HCT116 (cell line): ENCODE data around the gene MORN1. TPM values are rescaled to one million over a fixed set of nuclear protein-coding genes. Genes with fewer than 3 reads are reported as not detected.

Experiments used
- ATAC-seq: fragments of 200-7000 bp; cut with Tn5 transposase; 2 replicates; pipeline ENCODE4 v1.9.1; 2020; ENCODE audit warnings: mild to moderate bottlenecking, moderate library complexity
- BruUV-seq: library from RNA; stranded (reverse); fragments of 400-500 nt; replicated peaks from 2 replicates; lab custom pipeline; 2021; lab: Mats Ljungman, UMichigan
- CTCF ChIA-PET: fragments of 300-600 bp; sonication (Branson Sonifier 250); formaldehyde crosslinking; loops from one replicate; lab custom pipeline; 2021; ENCODE audit warnings: antibody characterized with exemption; lab: Charles Lee
- POLR2A ChIA-PET: fragments of 300-600, 350-600 bp; sonication (Branson Sonifier 250); formaldehyde crosslinking; loops from one replicate; lab custom pipeline; 2021; ENCODE audit warnings: antibody characterized with exemption; lab: Charles Lee
- RAD21 ChIA-PET, 2 experiments: fragments of 300-600 bp; sonication (Branson Sonifier 250); formaldehyde crosslinking; loops; one replicate each; lab custom pipeline; 2023; ENCODE audit warnings: low total read pairs in 2 of 2; ENCODE audit not compliant: uncharacterized antibody in 2 of 2, unreplicated experiment in 2 of 2, low non-redundant PET in 1 of 2; lab: Charles Lee
- DNase-seq: peaks from one replicate; pipeline ENCODE4 v3.0.0-alpha.2; 2010; ENCODE audit warnings: low read depth, low spot score
- H2AFZ ChIP-seq: fragments of 200-600 bp; shearing (Covaris generic), sonication (generic); 2 replicates; pipeline ENCODE4 v1.6.1; 2017; ENCODE audit warnings: low read depth, mixed run types, mixed read lengths, antibody characterized with exemption, low read length; ENCODE audit not compliant: poor library complexity, severe bottlenecking
- H3K27ac ChIP-seq: 2 replicates; pipeline ENCODE4 v1.5.1; 2012; ENCODE audit warnings: low read depth, low read length
- H3K27me3 ChIP-seq: fragments of 200-600 bp; sonication (generic); 2 replicates; pipeline ENCODE4 v1.6.1; 2016; ENCODE audit warnings: mixed run types, low read length, mixed read lengths; ENCODE audit not compliant: insufficient read depth
- H3K36me3 ChIP-seq, 2 experiments: fragments of 200-500 bp in 1 of 2; fragments of 200-600 bp in 1 of 2; sonication (Bioruptor generic) in 1 of 2; sonication (generic) in 1 of 2; 2 replicates each; pipeline versions ENCODE4 v1.5.1 to v1.6.1; 2014 to 2016; ENCODE audit warnings: low read length in 2 of 2, inconsistent platforms in 1 of 2, mixed read lengths in 1 of 2, mixed run types in 1 of 2; ENCODE audit not compliant: insufficient read depth in 2 of 2, control insufficient read depth in 1 of 2
- H3K4me1 ChIP-seq, 2 experiments: fragments of 200-600 bp in 1 of 2; sonication (generic) in 1 of 2; 2 replicates each; pipeline versions ENCODE4 v1.5.1 to v1.6.1; 2012 to 2017; ENCODE audit warnings: low read length in 2 of 2, inconsistent platforms in 1 of 2, mild to moderate bottlenecking in 1 of 2, mixed read lengths in 1 of 2, mixed run types in 1 of 2, moderate library complexity in 1 of 2; ENCODE audit not compliant: insufficient read depth in 2 of 2, control insufficient read depth in 1 of 2
- H3K4me2 ChIP-seq: fragments of 200-600 bp; sonication (generic); 2 replicates; pipeline ENCODE4 v1.6.1; 2017; ENCODE audit warnings: mixed run types, low read length, mixed read lengths
- H3K4me3 ChIP-seq, 2 experiments: fragments of 200-600 bp in 1 of 2; sonication (generic) in 1 of 2; replicated peaks in 1 of 2; 2 replicates each; pipeline ENCODE4 v1.5.1; 2011 to 2016; ENCODE audit warnings: low read length in 2 of 2, control low read depth in 1 of 2, low read depth in 1 of 2, mild to moderate bottlenecking in 1 of 2, mixed read lengths in 1 of 2, mixed run types in 1 of 2
- H3K79me2 ChIP-seq: fragments of 200-600 bp; sonication (generic); 2 replicates; pipeline ENCODE4 v1.6.1; 2017; ENCODE audit warnings: mild to moderate bottlenecking, mixed run types, low read length, moderate library complexity, mixed read lengths; ENCODE audit not compliant: insufficient read depth
- H3K9ac ChIP-seq: fragments of 200-600 bp; sonication (generic); 2 replicates; pipeline ENCODE4 v1.6.1; 2016; ENCODE audit warnings: low read length, mixed read lengths
- H3K9me2 ChIP-seq: fragments of 200-600 bp; sonication (generic), shearing (Covaris generic); 2 replicates; pipeline ENCODE4 v1.6.1; 2017; ENCODE audit warnings: mixed run types, mild to moderate bottlenecking, moderate library complexity; ENCODE audit not compliant: insufficient read depth
- H3K9me3 ChIP-seq, 2 experiments: fragments of 200-500 bp in 1 of 2; fragments of 200-600 bp in 1 of 2; sonication (Bioruptor generic) in 1 of 2; sonication (generic) in 1 of 2; 2 replicates each; pipeline ENCODE4 v1.6.1; 2014 to 2017; ENCODE audit warnings: low read length in 2 of 2, mixed read lengths in 2 of 2, inconsistent platforms in 1 of 2, low read depth in 1 of 2, mild to moderate bottlenecking in 1 of 2, mixed run types in 1 of 2, moderate library complexity in 1 of 2; ENCODE audit not compliant: control insufficient read depth in 1 of 2, insufficient read depth in 1 of 2
- H4K20me1 ChIP-seq: fragments of 200-600 bp; sonication (generic), shearing (Covaris generic); 2 replicates; pipeline ENCODE4 v1.6.1; 2017; ENCODE audit warnings: mixed run types, mild to moderate bottlenecking, moderate library complexity; ENCODE audit not compliant: insufficient read depth
- MAX ChIP-seq: IDR thresholded peaks from 2 replicates; pipeline ENCODE4 v1.6.1; 2012
- RAD21 ChIP-seq: IDR thresholded peaks from 2 replicates; pipeline ENCODE4 v1.6.1; 2012; ENCODE audit warnings: low read depth, mild to moderate bottlenecking
- ZFX ChIP-seq: fragments of 450-650 bp; IDR thresholded peaks from 2 replicates; pipeline ENCODE4 v1.6.1; 2017
- intact Hi-C: fragments of 100-400 bp; cut with micrococcal nuclease; formaldehyde crosslinking; loops from 2 replicates; pipeline ENCODE4 v1.10.0; 2022
- total RNA-seq: library from RNA; stranded (reverse); gene quantifications from one replicate; pipeline ENCODE4 v1.2.1, GENCODE V29; 2021; ENCODE audit not compliant: unreplicated experiment

The MORN1 gene
- total RNA-seq, 1 experiment from 2014 or later = 21.4 TPM

DNA sequence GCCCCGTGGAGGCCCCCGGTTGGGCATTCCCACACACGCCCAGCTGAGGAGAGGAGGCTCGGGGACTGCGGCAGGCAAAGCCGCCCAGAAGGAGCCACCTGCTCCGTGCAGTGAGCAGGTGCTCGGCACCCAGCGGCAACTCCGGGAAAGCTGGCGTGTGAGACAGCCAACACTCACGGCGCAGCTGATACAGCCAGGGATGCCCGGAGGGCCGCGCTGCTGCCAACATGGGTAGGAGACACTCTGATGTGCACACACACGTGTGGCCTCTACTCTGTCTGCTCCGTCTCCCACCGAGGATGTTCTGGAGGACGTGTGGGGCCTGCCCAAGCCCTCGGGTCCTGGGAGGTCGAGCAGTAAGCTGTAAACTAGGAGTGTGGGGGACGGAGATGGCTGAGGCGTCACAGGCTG, 12.9 kb downstream of the MORN1 start:
- Histone ChIP-seq H3K79me2 (no peaks in the 10 kb centered on the region), H3K9me2 (no peaks in the 10 kb centered on the region), H3K4me1 (0 out of 4 replicates have a peak, but pooled peaks cover 0 to 6% of the 10 kb centered on the region in 2 experiments), H3K9me3 (no peaks in the 10 kb centered on the region), H3K36me3 (no peaks in the 10 kb centered on the region), H3K27ac (no peak overlapping the region), H3K9ac (no peak overlapping the region), H4K20me1 (no peaks in the 10 kb centered on the region), H2AFZ (no peak overlapping the region), H3K27me3 (no peaks in the 10 kb centered on the region), H3K4me3 (no peak overlapping the region), H3K4me2 (no peak overlapping the region)
- DNase-seq = no peak
- TF ChIP-seq MAX (no peak), ZFX (0 out of 2 replicates have a peak, but pooled peaks have one; percentile 13)
- POLR2A ChIA-PET = no interaction called here
- CTCF ChIA-PET = interaction anchor here (7.7 kb wide), 1 partner anchor 181 kb away, joined by 271 read pairs; the partner anchor contains the start of gene FAAP20
- no TSS peak for BruUV-seq
- ATAC-seq = no peak
- intact Hi-C loops = no loop called here
- RAD21 ChIA-PET = no interaction called here

- peaks cover 0 to 10% of the 10 kb centered on the region in 2 experiments; a peak in 1 of 4 replicates for H3K4me1 ChIP-seq
- H3K79me2 ChIP-seq = no peaks in the 10 kb centered on the region
- no peak for TF ChIP-seq RAD21
- no peak overlapping the region for H3K4me2 ChIP-seq
- H3K36me3 ChIP-seq = no peaks in the 10 kb centered on the region
- H3K9me2 ChIP-seq = no peaks in the 10 kb centered on the region
- no TSS peak for BruUV-seq
- no peak for DNase-seq
- H3K9ac ChIP-seq = no peak overlapping the region
- no peak for ATAC-seq
- H3K9me3 ChIP-seq = no peaks in the 10 kb centered on the region
- no peaks in the 10 kb centered on the region for H4K20me1 ChIP-seq
- H2AFZ ChIP-seq = no peak overlapping the region
- no peak overlapping the region for H3K4me3 ChIP-seq
- CTCF ChIA-PET = interaction anchor here (7.7 kb wide), 1 partner anchor 181 kb away, joined by 271 read pairs; the partner anchor contains the start of gene FAAP20
- POLR2A ChIA-PET = interaction anchor here (1.2 kb wide), 1 partner anchor 178 kb away, joined by 3 read pairs; no protein-coding TSS in a partner anchor
- RAD21 ChIA-PET = no interaction called here
- intact Hi-C loops = no loop called here
- H3K27me3 ChIP-seq = no peaks in the 10 kb centered on the region
- no peak overlapping the region for H3K27ac ChIP-seq
These were observed 13.5 kb downstream of the MORN1 start for GRCh38 chr1:2377751-2378440.
